K562 (cell line): ENCODE data around the gene SEMA6B. TPM values are rescaled to one million over a fixed set of nuclear protein-coding genes. Genes with fewer than 3 reads are reported as not detected.

ENCODE experiments used
- CBFA2T3 ChIP-seq: fragments of 450-650 bp; IDR thresholded peaks from 2 replicates; pipeline ENCODE4 v1.6.1; 2017
- CBX1 ChIP-seq: sonication (generic); IDR thresholded peaks from 2 replicates; pipeline ENCODE4 v1.6.1; 2016; ENCODE audit warnings: antibody characterized with exemption, low read depth, mild to moderate bottlenecking
- CBX5 ChIP-seq: IDR thresholded peaks from 2 replicates; pipeline ENCODE4 v1.6.1; 2014; ENCODE audit warnings: low read depth, borderline replicate concordance
- CLOCK ChIP-seq: fragments of 250-450 bp; sonication (Bioruptor Pico); IDR thresholded peaks from 2 replicates; pipeline ENCODE4 v1.4.0; 2020; ENCODE audit warnings: mild to moderate bottlenecking, moderate library complexity, borderline replicate concordance
- JUN ChIP-seq, 2 experiments: sonication (generic) in 1 of 2; formaldehyde crosslinking in 1 of 2; IDR thresholded peaks; 2 replicates each; pipeline versions ENCODE4 v1.6.1 to v1.8.0; 2012 to 2022; ENCODE audit warnings: borderline replicate concordance in 2 of 2, mild to moderate bottlenecking in 2 of 2, improper control_type of control experiment in 1 of 2, low read depth in 1 of 2, low read length in 1 of 2, missing genetic modification reagents in 1 of 2
- MTA3 ChIP-seq: fragments of 450-650 bp; formaldehyde crosslinking; IDR thresholded peaks from 2 replicates; pipeline ENCODE4 v1.6.1; 2017; ENCODE audit warnings: mild to moderate bottlenecking, borderline replicate concordance
- POLR2AphosphoS2 ChIP-seq: IDR thresholded peaks from 2 replicates; pipeline ENCODE4 v1.6.1; 2012; ENCODE audit warnings: low read length, improper control_type of control experiment
- POLR3G ChIP-seq: IDR thresholded peaks from 2 replicates; pipeline ENCODE4 v1.6.1; 2011; ENCODE audit not compliant: insufficient read length, insufficient replicate concordance; ENCODE audit errors: extremely low read depth
- SOX6 ChIP-seq: fragments of 450-650 bp; IDR thresholded peaks from 2 replicates; pipeline ENCODE4 v1.6.1; 2014; ENCODE audit warnings: mild to moderate bottlenecking
- STAT5A ChIP-seq: IDR thresholded peaks from 2 replicates; pipeline ENCODE4 v1.6.1; 2012; ENCODE audit warnings: low read length, inconsistent platforms, borderline replicate concordance
- ZNF224 ChIP-seq: sonication (generic); formaldehyde crosslinking; IDR thresholded peaks from 2 replicates; pipeline ENCODE4 v1.8.0; 2022; ENCODE audit warnings: mild to moderate bottlenecking, missing genetic modification reagents
- ZNF263 ChIP-seq: sonication (generic); formaldehyde crosslinking; IDR thresholded peaks from 2 replicates; pipeline ENCODE4 v1.8.0; 2022; ENCODE audit warnings: mild to moderate bottlenecking, missing genetic modification reagents, borderline replicate concordance
- ZNF695 ChIP-seq: fragments of 450-650 bp; formaldehyde crosslinking; IDR thresholded peaks from 2 replicates; pipeline ENCODE4 v1.4.0; 2020; ENCODE audit warnings: mild to moderate bottlenecking, moderate library complexity
- polyA plus RNA-seq, 8 experiments: library from polyadenylated mRNA; depleted of rRNA in 4 of 8; stranded (reverse) in 5 of 8; unstranded in 3 of 8; fragments of >200 nt; fragmentation: Nextera tagmentation in 2 of 8; fragmentation: Illumina TruSeq in 1 of 8; extraction: Ambion mirVana in 2 of 8; extraction: Trizol in 1 of 8; gene quantifications; 2 replicates each; pipeline versions ENCODE4 v1.2.1 to v1.2.3, GENCODE V29; 2011 to 2014; ENCODE audit warnings: inconsistent platforms in 1 of 8, missing spikeins in 1 of 8
- total RNA-seq, 7 experiments: library from RNA; depleted of rRNA in 6 of 7; stranded (reverse); fragments of >200 nt in 6 of 7; fragmentation: Illumina TruSeq in 2 of 7; extraction: Trizol in 2 of 7; gene quantifications; 2 replicates each; pipeline versions ENCODE4 v1.2.1 to v1.2.3, GENCODE V29; 2011 to 2021; ENCODE audit warnings: low replicate concordance in 1 of 7
- TF ChIP-seq, protein P1 (sequence below): sonication (generic); formaldehyde crosslinking; IDR thresholded peaks from 2 replicates; pipeline ENCODE4 v1.8.0; 2022; ENCODE audit warnings: missing genetic modification reagents, mild to moderate bottlenecking, borderline replicate concordance
- TF ChIP-seq, protein P2 (sequence below): sonication (generic); formaldehyde crosslinking; IDR thresholded peaks from 2 replicates; pipeline ENCODE4 v1.8.1; 2022; ENCODE audit warnings: missing genetic modification reagents
- TF ChIP-seq, protein P3 (sequence below): fragments of 250-450 bp; sonication (Bioruptor Pico); IDR thresholded peaks from 2 replicates; pipeline ENCODE4 v1.4.0; 2020

The SEMA6B gene
- total and polyA plus RNA-seq, 9 of the 15 experiments (the other 6 are each of a cell fraction or from before 2014, with no cell fraction given) = 0.65 to 4.6 (median 2.5) TPM; not detected in 2

DNA sequence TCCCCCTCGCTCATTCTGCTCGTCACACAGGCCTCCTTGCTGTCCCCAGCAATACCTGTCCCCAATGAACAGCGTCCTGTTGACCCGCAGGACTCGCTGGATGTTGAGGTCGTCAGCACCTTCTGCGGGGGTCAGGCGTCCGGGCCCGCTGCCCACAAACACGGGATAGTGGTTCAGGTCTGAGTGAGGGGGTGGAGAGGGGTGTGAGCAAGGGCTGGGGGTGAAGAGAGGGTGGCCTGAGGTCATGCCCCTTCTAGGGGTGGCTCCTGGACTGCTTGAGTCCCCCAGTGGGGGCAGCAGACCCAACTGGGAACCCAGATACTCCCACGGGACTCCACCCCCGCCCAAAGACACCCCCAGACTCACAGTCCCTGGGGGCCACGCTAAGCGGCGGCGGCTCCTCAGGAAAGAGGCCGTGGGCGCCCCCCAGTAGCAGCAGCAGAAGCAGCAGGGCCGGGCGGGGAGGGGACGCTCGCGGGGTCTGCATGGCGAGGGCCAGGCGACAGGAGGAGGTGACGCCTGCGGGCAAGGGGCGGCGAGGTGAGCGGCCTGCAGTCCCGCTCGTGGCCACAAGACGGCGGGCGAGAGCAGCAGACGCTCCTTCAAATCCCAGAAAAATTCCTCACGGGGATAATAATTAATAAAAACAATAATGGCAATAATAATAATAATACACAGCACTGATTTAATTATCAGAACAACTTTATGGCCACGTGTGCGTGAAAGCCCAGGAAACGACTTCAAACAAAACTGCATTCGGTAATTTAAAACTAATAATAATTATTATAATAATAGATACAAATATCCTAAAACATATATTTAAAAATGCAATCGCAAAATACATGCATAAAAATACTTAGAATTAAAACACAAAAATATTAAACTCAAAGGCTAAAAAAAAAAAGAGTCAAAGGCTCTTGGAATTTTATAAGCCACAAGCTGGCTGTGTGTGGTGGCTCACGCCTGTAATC is 1.2 kb downstream of the SEMA6B start (continued):
- TF ChIP-seq CLOCK (CRISPR knock-in tag) (no peak), CBX1 (no peak), SOX6 (no peak), CBX5 (no peak), ZNF695 (CRISPR knock-in tag) (no peak), ZNF224 (CRISPR knock-in tag) (no peak), POLR2AphosphoS2 (no peak), JUN (IDR thresholded peaks at IDR 0.05; ENCODE audit: borderline replicate concordance, low read depth, low read length) (no peak), JUN (CRISPR knock-in tag; IDR thresholded peaks at IDR 0.05; ENCODE audit: borderline replicate concordance) (0 out of 2 replicates have a peak, but pooled peaks have one; percentile 32), MTA3 (no peak), ZNF263 (no peak), STAT5A (no peak), CBFA2T3 (no peak), POLR3G (no peak)
- TF ChIP-seq, protein P1, sequence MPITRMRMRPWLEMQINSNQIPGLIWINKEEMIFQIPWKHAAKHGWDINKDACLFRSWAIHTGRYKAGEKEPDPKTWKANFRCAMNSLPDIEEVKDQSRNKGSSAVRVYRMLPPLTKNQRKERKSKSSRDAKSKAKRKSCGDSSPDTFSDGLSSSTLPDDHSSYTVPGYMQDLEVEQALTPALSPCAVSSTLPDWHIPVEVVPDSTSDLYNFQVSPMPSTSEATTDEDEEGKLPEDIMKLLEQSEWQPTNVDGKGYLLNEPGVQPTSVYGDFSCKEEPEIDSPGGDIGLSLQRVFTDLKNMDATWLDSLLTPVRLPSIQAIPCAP (CRISPR knock-in tag) = no peak
- TF ChIP-seq, protein P2, sequence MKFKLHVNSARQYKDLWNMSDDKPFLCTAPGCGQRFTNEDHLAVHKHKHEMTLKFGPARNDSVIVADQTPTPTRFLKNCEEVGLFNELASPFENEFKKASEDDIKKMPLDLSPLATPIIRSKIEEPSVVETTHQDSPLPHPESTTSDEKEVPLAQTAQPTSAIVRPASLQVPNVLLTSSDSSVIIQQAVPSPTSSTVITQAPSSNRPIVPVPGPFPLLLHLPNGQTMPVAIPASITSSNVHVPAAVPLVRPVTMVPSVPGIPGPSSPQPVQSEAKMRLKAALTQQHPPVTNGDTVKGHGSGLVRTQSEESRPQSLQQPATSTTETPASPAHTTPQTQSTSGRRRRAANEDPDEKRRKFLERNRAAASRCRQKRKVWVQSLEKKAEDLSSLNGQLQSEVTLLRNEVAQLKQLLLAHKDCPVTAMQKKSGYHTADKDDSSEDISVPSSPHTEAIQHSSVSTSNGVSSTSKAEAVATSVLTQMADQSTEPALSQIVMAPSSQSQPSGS (CRISPR knock-in tag) = no peak
- TF ChIP-seq, protein P3, sequence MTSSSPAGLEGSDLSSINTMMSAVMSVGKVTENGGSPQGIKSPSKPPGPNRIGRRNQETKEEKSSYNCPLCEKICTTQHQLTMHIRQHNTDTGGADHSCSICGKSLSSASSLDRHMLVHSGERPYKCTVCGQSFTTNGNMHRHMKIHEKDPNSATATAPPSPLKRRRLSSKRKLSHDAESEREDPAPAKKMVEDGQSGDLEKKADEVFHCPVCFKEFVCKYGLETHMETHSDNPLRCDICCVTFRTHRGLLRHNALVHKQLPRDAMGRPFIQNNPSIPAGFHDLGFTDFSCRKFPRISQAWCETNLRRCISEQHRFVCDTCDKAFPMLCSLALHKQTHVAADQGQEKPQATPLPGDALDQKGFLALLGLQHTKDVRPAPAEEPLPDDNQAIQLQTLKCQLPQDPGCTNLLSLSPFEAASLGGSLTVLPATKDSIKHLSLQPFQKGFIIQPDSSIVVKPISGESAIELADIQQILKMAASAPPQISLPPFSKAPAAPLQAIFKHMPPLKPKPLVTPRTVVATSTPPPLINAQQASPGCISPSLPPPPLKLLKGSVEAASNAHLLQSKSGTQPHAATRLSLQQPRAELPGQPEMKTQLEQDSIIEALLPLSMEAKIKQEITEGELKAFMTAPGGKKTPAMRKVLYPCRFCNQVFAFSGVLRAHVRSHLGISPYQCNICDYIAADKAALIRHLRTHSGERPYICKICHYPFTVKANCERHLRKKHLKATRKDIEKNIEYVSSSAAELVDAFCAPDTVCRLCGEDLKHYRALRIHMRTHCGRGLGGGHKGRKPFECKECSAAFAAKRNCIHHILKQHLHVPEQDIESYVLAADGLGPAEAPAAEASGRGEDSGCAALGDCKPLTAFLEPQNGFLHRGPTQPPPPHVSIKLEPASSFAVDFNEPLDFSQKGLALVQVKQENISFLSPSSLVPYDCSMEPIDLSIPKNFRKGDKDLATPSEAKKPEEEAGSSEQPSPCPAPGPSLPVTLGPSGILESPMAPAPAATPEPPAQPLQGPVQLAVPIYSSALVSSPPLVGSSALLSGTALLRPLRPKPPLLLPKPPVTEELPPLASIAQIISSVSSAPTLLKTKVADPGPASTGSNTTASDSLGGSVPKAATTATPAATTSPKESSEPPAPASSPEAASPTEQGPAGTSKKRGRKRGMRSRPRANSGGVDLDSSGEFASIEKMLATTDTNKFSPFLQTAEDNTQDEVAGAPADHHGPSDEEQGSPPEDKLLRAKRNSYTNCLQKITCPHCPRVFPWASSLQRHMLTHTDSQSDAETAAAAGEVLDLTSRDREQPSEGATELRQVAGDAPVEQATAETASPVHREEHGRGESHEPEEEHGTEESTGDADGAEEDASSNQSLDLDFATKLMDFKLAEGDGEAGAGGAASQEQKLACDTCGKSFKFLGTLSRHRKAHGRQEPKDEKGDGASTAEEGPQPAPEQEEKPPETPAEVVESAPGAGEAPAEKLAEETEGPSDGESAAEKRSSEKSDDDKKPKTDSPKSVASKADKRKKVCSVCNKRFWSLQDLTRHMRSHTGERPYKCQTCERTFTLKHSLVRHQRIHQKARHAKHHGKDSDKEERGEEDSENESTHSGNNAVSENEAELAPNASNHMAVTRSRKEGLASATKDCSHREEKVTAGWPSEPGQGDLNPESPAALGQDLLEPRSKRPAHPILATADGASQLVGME (CRISPR knock-in tag) = no peak
